ENCODE data around the gene MLXIP.

MLXIP gene

GRCh38 chr12:122128481-122128880 is 49.9 kb downstream of the MLXIP start:
- no peak for DNase-seq

GRCh38 chr12:122129131-122129530 is 50.6 kb downstream of the MLXIP start:
- DNase-seq: no peak

- no peak for DNase-seq
Observed at GRCh38 chr12:122130150-122130549, 51.6 kb downstream of the MLXIP start.

- DNase-seq: no peak
Observed at GRCh38 chr12:122133192-122133950, 54.8 kb downstream of the MLXIP start.

- DNase-seq: no peak
Observed at GRCh38 chr12:122135437-122136031, 57.0 kb downstream of the MLXIP start.

- no peak for DNase-seq
Observed at GRCh38 chr12:122137229-122137628, 58.7 kb downstream of the MLXIP start.

- no peak for DNase-seq
Observed at GRCh38 chr12:122137681-122138080, 59.1 kb downstream of the MLXIP start.

- no peak for DNase-seq
Observed at GRCh38 chr12:122138181-122138580, 59.6 kb downstream of the MLXIP start.

GRCh38 chr12:122138616-122139015 is 60.1 kb downstream of the MLXIP start:
- no peak for DNase-seq

GRCh38 chr12:122139266-122139665 is 60.7 kb downstream of the MLXIP start:
- DNase-seq: no peak

- no peak for DNase-seq
Observed at GRCh38 chr12:122139941-122140340, 61.4 kb downstream of the MLXIP start.

- DNase-seq: no peak
Observed at GRCh38 chr12:122140467-122141257, 62.1 kb downstream of the MLXIP start.

- DNase-seq: no peak
Observed at GRCh38 chr12:122141911-122142725, 63.6 kb downstream of the MLXIP start.

GRCh38 chr12:122142857-122143256 is 64.3 kb downstream of the MLXIP start:
- DNase-seq: no peak

GRCh38 chr12:122144885-122145284 is 66.3 kb downstream of the MLXIP start:
- no peak for DNase-seq

GRCh38 chr12:122145505-122146330 is 67.2 kb downstream of the MLXIP start:
- DNase-seq: no peak

GRCh38 chr12:122147514-122148290 is 69.1 kb downstream of the MLXIP start:
- DNase-seq: no peak

- no peak for DNase-seq
Observed at GRCh38 chr12:122148657-122149056, 70.1 kb downstream of the MLXIP start.

- no peak for DNase-seq
Observed at GRCh38 chr12:122150127-122150681, 71.6 kb downstream of the MLXIP start.

- no peak for DNase-seq
Observed at GRCh38 chr12:122152754-122153153, 74.2 kb downstream of the MLXIP start.

GRCh38 chr12:122155705-122156104 is 77.1 kb downstream of the MLXIP start:
- no peak for DNase-seq
